Activated naive CD8-positive, alpha-beta T cell (primary cell): ENCODE measurements around the gene SPSB3.

Experiments
- H3K27ac Mint-ChIP-seq: one replicate; pipeline ENCODE4 v1.8.0; 2021; ENCODE audit warnings: mixed read lengths
- H3K27me3 Mint-ChIP-seq: one replicate; pipeline ENCODE4 v1.8.0; 2021; ENCODE audit warnings: mixed read lengths
- H3K36me3 Mint-ChIP-seq: one replicate; pipeline ENCODE4 v1.8.0; 2021; ENCODE audit warnings: mixed read lengths
- H3K4me1 Mint-ChIP-seq: one replicate; pipeline ENCODE4 v1.8.0; 2021; ENCODE audit warnings: low read depth, mixed read lengths
- H3K4me3 Mint-ChIP-seq: one replicate; pipeline ENCODE4 v1.8.0; 2021; ENCODE audit warnings: mild to moderate bottlenecking, mixed read lengths
- H3K9me3 Mint-ChIP-seq: one replicate; pipeline ENCODE4 v1.8.0; 2021; ENCODE audit warnings: low read depth, mixed read lengths

The SPSB3 gene

GRCh38 chr16:1786242-1787055 is 4.1 kb upstream of the SPSB3 start:
- no peaks in the 10 kb centered on the region for H3K36me3 Mint-ChIP-seq
- H3K27ac Mint-ChIP-seq, result no peak overlapping the region
- no peaks in the 10 kb centered on the region for H3K9me3 Mint-ChIP-seq
- peaks cover 18% of the 10 kb centered on the region for H3K4me1 Mint-ChIP-seq
- H3K27me3 Mint-ChIP-seq, result no peaks in the 10 kb centered on the region
- no peak overlapping the region for H3K4me3 Mint-ChIP-seq

DNA sequence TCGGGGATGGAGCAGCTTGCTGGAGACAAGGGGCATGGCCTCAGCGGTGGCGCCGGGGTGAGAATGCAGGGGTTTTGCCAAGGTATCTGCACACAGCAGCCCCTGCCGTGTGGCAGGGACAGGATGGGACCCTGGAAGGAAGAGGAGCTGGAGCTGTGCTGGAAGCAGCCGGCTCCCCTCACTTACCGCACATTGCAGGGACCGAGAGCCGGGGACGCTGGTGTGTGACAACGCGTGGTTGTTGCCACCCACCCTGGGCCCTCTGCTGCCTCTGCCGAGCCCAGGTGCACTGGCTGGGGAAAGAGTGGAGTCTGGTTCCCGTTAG is 3.4 kb upstream of the SPSB3 start:
- Mint-ChIP-seq H3K36me3 (no peaks in the 10 kb centered on the region), H3K4me3 (no peak overlapping the region), H3K27ac (no peak overlapping the region), H3K9me3 (no peaks in the 10 kb centered on the region), H3K4me1 (peaks cover 22% of the 10 kb centered on the region), H3K27me3 (no peaks in the 10 kb centered on the region)

GRCh38 chr16:1784977-1785845 is 2.8 kb upstream of the SPSB3 start:
- Mint-ChIP-seq H3K9me3 (no peaks in the 10 kb centered on the region), H3K36me3 (no peaks in the 10 kb centered on the region), H3K4me3 (peak overlapping the region; percentile 65), H3K27me3 (no peaks in the 10 kb centered on the region), H3K4me1 (peaks cover 22% of the 10 kb centered on the region), H3K27ac (no peak overlapping the region)

DNA sequence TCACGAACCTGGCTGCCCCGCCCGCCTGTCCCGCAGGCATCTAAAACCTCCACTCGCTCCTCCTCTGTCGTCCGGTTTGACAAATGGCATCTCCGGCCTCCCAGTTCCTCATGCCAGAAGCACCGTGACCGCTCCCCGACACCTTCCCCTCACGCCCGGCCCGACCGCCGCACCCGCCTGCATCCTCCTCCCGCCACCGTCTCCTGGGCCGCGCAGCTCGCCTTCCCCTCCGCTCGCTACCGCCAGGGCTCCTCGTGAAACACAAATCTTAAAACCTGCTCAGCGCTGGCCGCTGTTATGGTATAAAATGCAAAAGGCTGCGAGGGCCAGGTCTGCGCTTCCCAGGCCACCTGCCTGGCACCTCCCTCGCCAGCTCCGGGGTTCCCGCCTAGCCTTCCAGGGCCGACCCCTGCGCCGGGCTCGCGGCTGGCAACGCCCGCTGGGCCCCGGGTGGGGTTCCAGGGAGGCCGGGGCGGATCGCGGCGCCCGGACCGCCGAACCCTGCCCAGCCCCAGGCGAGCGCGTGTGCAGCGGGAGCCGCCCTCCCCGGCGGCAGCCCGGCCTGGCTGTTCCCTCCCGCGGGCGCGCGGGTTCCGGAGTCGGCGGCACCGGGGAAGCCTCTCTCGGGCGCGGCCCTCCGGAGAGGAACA is 488 bp downstream of the SPSB3 start:
- H3K4me3 Mint-ChIP-seq, result peak overlapping the region; percentile 86
- H3K27me3 Mint-ChIP-seq, result no peaks in the 10 kb centered on the region
- peak overlapping the region; percentile 76 for H3K27ac Mint-ChIP-seq
- H3K36me3 Mint-ChIP-seq, result no peaks in the 10 kb centered on the region
- no peaks in the 10 kb centered on the region for H3K9me3 Mint-ChIP-seq
- peaks cover 20% of the 10 kb centered on the region for H3K4me1 Mint-ChIP-seq

DNA sequence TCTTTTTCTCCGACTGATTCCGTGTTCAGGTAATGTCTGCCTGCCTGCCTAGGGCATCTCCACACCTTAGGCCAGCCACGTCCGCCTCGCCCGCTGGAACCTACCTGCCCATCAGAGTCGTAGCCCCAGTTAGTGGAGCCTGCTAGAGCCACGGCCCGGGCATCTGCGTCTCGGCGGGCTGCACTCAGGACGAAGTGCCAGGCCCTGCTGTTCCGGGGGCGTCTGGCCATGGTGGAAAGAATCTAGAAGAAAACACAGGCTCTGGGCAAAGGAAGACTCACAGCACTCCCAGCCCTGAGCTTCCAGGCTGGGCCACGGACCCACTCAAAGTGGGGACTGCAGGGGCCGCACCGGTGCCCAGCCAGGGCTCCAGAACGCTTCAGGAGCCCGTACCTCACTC is 1.1 kb downstream of the SPSB3 start:
- Mint-ChIP-seq H3K27ac (peak overlapping the region; percentile 76), H3K9me3 (no peaks in the 10 kb centered on the region), H3K27me3 (no peaks in the 10 kb centered on the region), H3K36me3 (no peaks in the 10 kb centered on the region), H3K4me1 (peaks cover 20% of the 10 kb centered on the region), H3K4me3 (peak overlapping the region; percentile 86)

- H3K9me3 Mint-ChIP-seq, result no peaks in the 10 kb centered on the region
- H3K27me3 Mint-ChIP-seq, result no peaks in the 10 kb centered on the region
- H3K4me3 Mint-ChIP-seq, result peak overlapping the region; percentile 86
- H3K27ac Mint-ChIP-seq, result no peak overlapping the region
- peaks cover 20% of the 10 kb centered on the region for H3K4me1 Mint-ChIP-seq
- H3K36me3 Mint-ChIP-seq, result no peaks in the 10 kb centered on the region
Observed at GRCh38 chr16:1780677-1781072, 1.7 kb downstream of the SPSB3 start.

DNA sequence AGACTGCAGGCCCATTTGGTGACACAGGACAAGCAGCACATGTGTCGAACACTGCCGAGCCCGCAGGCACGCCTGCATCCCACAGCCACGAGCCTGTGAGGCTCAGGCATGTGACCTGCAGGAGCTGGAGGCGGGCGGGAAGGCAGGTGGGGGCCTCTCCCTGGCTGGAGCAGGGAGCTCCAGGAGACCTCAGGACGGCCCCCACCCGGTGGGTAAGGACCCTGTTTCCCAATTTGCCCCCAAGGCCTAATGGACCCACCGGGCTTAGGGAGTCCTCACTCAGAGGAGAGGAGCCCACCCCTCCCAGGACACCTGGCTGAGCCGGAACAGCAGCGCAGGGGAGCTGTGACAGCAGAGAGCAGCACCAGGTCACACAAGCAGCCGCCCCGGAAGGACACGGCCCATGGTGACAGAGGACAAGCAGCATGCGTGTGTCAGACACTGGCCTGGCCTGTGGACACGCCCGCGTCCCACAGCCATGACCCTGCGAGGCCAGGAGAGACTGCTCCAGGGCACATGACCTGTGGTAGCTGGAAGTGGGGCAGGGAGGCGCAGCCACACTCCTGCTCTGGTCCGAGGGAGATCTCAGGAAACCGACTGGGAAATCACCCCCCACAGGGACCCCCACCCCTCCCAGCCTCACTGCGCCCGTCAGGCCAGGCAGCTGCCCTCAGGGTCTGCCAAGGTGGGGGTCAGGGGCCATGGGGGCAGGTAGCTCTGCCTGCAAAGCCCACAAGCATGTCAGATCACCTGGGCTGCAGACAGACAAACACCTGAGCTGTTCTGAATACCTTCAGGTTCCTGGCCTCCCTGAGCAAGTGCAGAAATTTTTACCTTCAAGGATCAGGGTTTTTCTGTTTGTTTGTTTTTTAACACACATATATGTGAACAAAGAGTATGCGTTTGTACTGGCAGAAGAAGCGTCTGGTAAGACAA is 2.4 kb downstream of the SPSB3 start:
- peak overlapping the region; percentile 66 for H3K4me3 Mint-ChIP-seq
- H3K4me1 Mint-ChIP-seq, result peaks cover 18% of the 10 kb centered on the region
- no peak overlapping the region for H3K27ac Mint-ChIP-seq

DNA sequence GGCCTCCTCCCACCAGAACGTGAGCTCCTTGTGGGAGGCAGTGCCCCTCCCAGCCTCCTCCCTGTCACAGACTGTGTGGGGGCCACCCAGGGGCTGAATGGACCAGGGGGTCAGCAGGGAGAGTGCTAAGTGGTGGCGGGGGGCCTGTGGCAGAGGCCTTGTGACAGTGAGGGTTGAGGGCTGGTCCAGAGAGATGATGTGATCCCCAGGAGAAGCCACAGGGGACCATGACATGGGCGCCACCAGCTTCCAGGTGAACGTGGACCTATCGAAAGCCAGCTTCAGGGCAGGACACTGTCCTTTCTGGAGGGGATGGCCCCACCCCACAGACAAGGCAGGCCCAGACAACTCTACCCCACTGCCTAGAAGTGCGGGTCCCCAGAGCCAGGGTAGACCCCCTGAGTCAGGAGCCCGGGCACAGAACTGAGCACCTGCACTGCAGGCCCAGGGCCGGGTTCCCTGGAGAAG is 3.1 kb downstream of the SPSB3 start:
- Mint-ChIP-seq H3K27ac (no peak overlapping the region), H3K4me1 (peaks cover 16% of the 10 kb centered on the region), H3K4me3 (no peak overlapping the region), H3K27me3 (no peaks in the 10 kb centered on the region), H3K36me3 (no peaks in the 10 kb centered on the region), H3K9me3 (no peaks in the 10 kb centered on the region)

More for the DNA sequence above, 2.4 kb downstream of the SPSB3 start:
- H3K36me3 Mint-ChIP-seq, result no peaks in the 10 kb centered on the region
- H3K27me3 Mint-ChIP-seq, result no peaks in the 10 kb centered on the region
- no peaks in the 10 kb centered on the region for H3K9me3 Mint-ChIP-seq

- Mint-ChIP-seq H3K4me3 (no peak overlapping the region), H3K9me3 (no peaks in the 10 kb centered on the region), H3K4me1 (peaks cover 11% of the 10 kb centered on the region), H3K36me3 (no peaks in the 10 kb centered on the region), H3K27me3 (no peaks in the 10 kb centered on the region), H3K27ac (no peak overlapping the region)
Observed at GRCh38 chr16:1778200-1779179, 3.9 kb downstream of the SPSB3 start.

DNA sequence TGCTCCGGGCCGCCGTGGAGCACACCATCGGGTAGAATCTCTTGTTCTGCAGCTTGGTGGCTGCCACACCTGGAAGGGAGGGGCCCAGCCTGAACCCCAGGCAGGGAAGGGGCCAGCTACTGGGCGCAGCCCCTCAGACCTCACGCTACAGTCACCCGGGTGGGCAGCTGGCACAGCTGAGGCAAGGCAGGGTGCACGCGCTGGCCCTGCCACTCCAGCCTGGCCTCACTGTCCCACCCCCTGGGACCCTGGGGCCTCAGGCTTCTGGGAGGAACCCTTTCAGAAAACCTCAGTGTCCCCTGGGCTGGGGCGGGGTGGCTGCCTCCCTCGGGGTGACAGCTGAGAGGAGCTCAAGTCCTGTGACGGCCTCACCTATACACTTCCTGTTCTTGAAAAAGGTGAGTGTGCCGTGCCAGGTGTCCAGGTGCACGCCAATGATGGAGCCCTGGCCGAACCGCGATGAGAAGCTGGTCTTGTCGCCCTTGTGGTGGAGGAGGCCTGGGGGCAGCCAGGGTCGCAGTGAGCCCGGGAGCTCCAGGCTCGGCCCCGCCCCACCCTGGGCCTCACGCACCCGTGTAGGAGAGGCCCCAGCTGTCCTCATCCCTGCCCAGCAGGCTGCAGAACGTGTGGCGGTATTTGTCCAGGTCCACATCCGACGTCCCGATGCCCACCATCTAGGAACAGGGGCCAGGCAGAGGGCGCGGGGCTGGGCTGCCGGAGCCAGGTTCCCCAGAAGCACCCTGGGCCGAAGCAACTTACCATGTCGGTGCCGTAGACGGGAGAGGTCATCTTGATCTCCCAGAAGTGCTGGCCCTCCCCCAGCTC is 4.8 kb downstream of the SPSB3 start:
- Mint-ChIP-seq H3K36me3 (no peaks in the 10 kb centered on the region), H3K4me3 (no peak overlapping the region), H3K27ac (no peak overlapping the region), H3K9me3 (no peaks in the 10 kb centered on the region), H3K27me3 (no peaks in the 10 kb centered on the region), H3K4me1 (peaks cover 8% of the 10 kb centered on the region)

DNA sequence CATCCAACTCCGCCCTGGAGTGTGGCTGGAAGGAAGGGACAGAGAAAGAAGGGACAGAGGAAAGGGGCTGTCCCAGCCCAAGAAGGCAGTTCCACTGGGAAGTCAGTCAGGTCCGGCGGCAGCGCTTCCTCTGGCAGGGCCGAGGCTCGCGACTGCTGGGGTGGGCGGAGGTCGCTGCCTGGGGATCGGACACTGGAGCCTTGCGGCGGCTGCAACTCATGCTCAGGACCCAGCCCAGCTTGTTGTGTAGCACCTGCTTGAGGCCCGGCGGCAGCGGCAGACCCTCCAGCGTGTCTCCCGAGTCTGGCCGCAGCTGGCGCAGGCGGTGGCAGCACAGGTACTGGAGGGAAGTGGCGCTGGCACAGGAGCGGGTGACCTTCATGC is 5.4 kb downstream of the SPSB3 start:
- H3K9me3 Mint-ChIP-seq, result no peaks in the 10 kb centered on the region
- no peak overlapping the region for H3K27ac Mint-ChIP-seq
- H3K27me3 Mint-ChIP-seq, result no peaks in the 10 kb centered on the region
- peaks cover 10% of the 10 kb centered on the region for H3K4me1 Mint-ChIP-seq
- H3K4me3 Mint-ChIP-seq, result no peak overlapping the region
- H3K36me3 Mint-ChIP-seq, result peaks cover 3% of the 10 kb centered on the region

- H3K4me1 Mint-ChIP-seq, result peaks cover 8% of the 10 kb centered on the region
- H3K27ac Mint-ChIP-seq, result no peak overlapping the region
- H3K4me3 Mint-ChIP-seq, result no peak overlapping the region
- H3K27me3 Mint-ChIP-seq, result no peaks in the 10 kb centered on the region
- H3K9me3 Mint-ChIP-seq, result no peaks in the 10 kb centered on the region
- peaks cover 3% of the 10 kb centered on the region for H3K36me3 Mint-ChIP-seq
Observed at GRCh38 chr16:1776672-1776955, 5.8 kb downstream of the SPSB3 start.
